ENCODE measurements around the gene LITAFD. TPM values are rescaled to one million over a fixed set of nuclear protein-coding genes. Genes with fewer than 3 reads are reported as not detected.
"Not testable (repeated sequence)": the region's sequence is repeated elsewhere in the genome, so short reads cannot be mapped to it uniquely, and the experiment has no call there.

Gene LITAFD
- polyA plus RNA-seq, 3 donors, result not detected

DNA sequence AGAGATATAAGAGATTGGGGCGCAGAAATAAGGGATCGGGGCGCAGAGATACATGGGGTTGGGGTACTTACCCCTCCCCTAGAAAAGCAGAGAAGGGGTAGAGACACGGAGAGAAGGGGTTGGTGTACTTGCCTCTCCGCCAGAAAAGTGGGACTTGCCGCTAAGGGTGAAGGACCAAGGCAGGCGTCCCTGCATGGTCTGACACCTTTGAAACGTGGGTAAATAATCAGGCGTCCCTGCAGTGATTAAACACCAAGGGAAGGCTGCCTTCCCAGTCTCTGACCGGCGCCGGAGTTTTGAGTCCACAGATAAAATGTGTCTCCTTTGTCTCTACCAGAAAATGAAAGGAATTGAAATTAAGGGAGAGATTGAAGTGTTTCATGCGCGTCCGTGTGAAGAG, 44.6 kb upstream of the LITAFD start:
- H3K27ac Mint-ChIP-seq, result not testable (repeated sequence)
- 95% methylated on average over 14 of the region's 15 CpGs for WGBS (ENCODE audit: insufficient coverage)

DNA sequence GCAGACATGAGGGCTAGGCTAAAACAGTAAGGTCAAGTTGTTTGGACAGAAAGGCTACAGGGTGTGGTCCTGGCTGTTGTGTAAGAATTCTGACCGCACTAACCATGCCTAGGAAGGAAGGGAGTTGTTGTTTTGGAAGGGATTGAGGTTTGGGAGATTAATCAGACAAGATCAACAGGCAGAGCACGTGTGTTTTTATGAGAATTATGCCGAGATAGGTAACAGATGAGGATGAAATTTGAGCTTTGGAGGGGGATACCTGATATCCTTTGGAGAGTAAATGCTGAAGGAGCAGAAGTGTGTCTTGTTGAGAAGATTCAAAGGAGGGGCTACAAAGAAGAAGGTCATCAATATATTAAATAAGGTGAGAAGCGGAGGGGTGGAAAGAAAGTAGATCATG, 40.1 kb upstream of the LITAFD start:
- WGBS (ENCODE audit: insufficient coverage), result 0% methylated on average over 2 of the region's 4 CpGs
- H3K9ac ChIP-seq (ENCODE audit: insufficient read depth, low read length, poor library complexity, severe bottlenecking), result peak overlapping the region; percentile 4
- H3K27ac ChIP-seq (ENCODE audit: low read depth in 1 of 2, low read length in 2 of 2), result peak overlapping the region in 1 of 2 donors; percentile 51
- H3K36me3 ChIP-seq (replicated peaks in 1 of 2; ENCODE audit: control insufficient read depth in 1 of 2, insufficient read depth in 2 of 2, low read length in 2 of 2); H3K27me3 Mint-ChIP-seq (ENCODE audit: low read depth in 3 of 3); intact Hi-C loops (cut with micrococcal nuclease); H3K4me2 ChIP-seq (replicated peaks; ENCODE audit: extremely low read depth, low read length, poor library complexity, severe bottlenecking); DNase-seq; H3K9me3 Mint-ChIP-seq; H3K9me3 ChIP-seq (replicated peaks in 1 of 2; ENCODE audit: control insufficient read depth in 1 of 2, insufficient read depth in 1 of 2, low read length in 2 of 2); H2AFZ ChIP-seq (ENCODE audit: insufficient read depth, low read depth, low read length, poor library complexity, severe bottlenecking); H3K27me3 ChIP-seq (ENCODE audit: control insufficient read depth in 2 of 2, insufficient read depth in 2 of 2, low read length in 2 of 2): not testable (repeated sequence)
- H3K79me2 ChIP-seq (ENCODE audit: insufficient read depth, low read length), result peaks cover 18% of the 10 kb centered on the region
- H3K4me1 Mint-ChIP-seq, result peaks cover 32% of the 10 kb centered on the region
- peaks cover 17% of the 10 kb centered on the region for H4K20me1 ChIP-seq (ENCODE audit: insufficient read depth, low read length)
- peaks cover 30 to 40% of the 10 kb centered on the region in 2 donors for H3K36me3 Mint-ChIP-seq
- H3K27ac Mint-ChIP-seq, result peak overlapping the region in 5 of 7 donors; percentile 28 to 73 (median 60)
- peaks cover 8 to 16% of the 10 kb centered on the region in 2 donors for H3K4me1 ChIP-seq (ENCODE audit: control insufficient read depth in 1 of 2, insufficient read depth in 2 of 2, low read length in 2 of 2)
- peak overlapping the region; percentile 24 to 57 (median 34) for H3K4me3 ChIP-seq (replicated peaks in 1 of 3; ENCODE audit: low read depth in 2 of 3, low read length in 3 of 3)
- H3K4me3 Mint-ChIP-seq, result peak overlapping the region; percentile 64 to 91

More for the DNA sequence above, 44.6 kb upstream of the LITAFD start:
- intact Hi-C loops (cut with micrococcal nuclease); H3K4me3 ChIP-seq (replicated peaks in 1 of 3; ENCODE audit: low read depth in 2 of 3, low read length in 3 of 3); H3K4me2 ChIP-seq (replicated peaks; ENCODE audit: extremely low read depth, low read length, poor library complexity, severe bottlenecking); DNase-seq; H3K27me3 Mint-ChIP-seq (ENCODE audit: low read depth in 3 of 3); H2AFZ ChIP-seq (ENCODE audit: insufficient read depth, low read depth, low read length, poor library complexity, severe bottlenecking); H3K4me3 Mint-ChIP-seq; H4K20me1 ChIP-seq (ENCODE audit: insufficient read depth, low read length); H3K9me3 ChIP-seq (replicated peaks in 1 of 2; ENCODE audit: control insufficient read depth in 1 of 2, insufficient read depth in 1 of 2, low read length in 2 of 2); H3K36me3 ChIP-seq (replicated peaks in 1 of 2; ENCODE audit: control insufficient read depth in 1 of 2, insufficient read depth in 2 of 2, low read length in 2 of 2); H3K79me2 ChIP-seq (ENCODE audit: insufficient read depth, low read length); H3K9me3 Mint-ChIP-seq; H3K27me3 ChIP-seq (ENCODE audit: control insufficient read depth in 2 of 2, insufficient read depth in 2 of 2, low read length in 2 of 2); H3K9ac ChIP-seq (ENCODE audit: insufficient read depth, low read length, poor library complexity, severe bottlenecking); H3K27ac ChIP-seq (ENCODE audit: low read depth in 1 of 2, low read length in 2 of 2): not testable (repeated sequence)
- Mint-ChIP-seq H3K36me3 (peaks cover 17 to 19% of the 10 kb centered on the region in 2 donors), H3K4me1 (peaks cover 25% of the 10 kb centered on the region)
- peaks cover 13 to 22% of the 10 kb centered on the region in 2 donors for H3K4me1 ChIP-seq (ENCODE audit: control insufficient read depth in 1 of 2, insufficient read depth in 2 of 2, low read length in 2 of 2)

GRCh38 chr16:8843296-8843695, 38.9 kb upstream of the LITAFD start:
- H3K27me3 ChIP-seq (ENCODE audit: control insufficient read depth in 2 of 2, insufficient read depth in 2 of 2, low read length in 2 of 2); H3K9ac ChIP-seq (ENCODE audit: insufficient read depth, low read length, poor library complexity, severe bottlenecking); H3K27ac ChIP-seq (ENCODE audit: low read depth in 1 of 2, low read length in 2 of 2); H2AFZ ChIP-seq (ENCODE audit: insufficient read depth, low read depth, low read length, poor library complexity, severe bottlenecking); intact Hi-C loops (cut with micrococcal nuclease); DNase-seq; H3K4me2 ChIP-seq (replicated peaks; ENCODE audit: extremely low read depth, low read length, poor library complexity, severe bottlenecking); H3K27me3 Mint-ChIP-seq (ENCODE audit: low read depth in 3 of 3); H3K9me3 ChIP-seq (replicated peaks in 1 of 2; ENCODE audit: control insufficient read depth in 1 of 2, insufficient read depth in 1 of 2, low read length in 2 of 2); H3K9me3 Mint-ChIP-seq: not testable (repeated sequence)
- peak overlapping the region in 1 of 2 donors; percentile 24 for H3K4me3 Mint-ChIP-seq
- H3K36me3 Mint-ChIP-seq, result peaks cover 43 to 52% of the 10 kb centered on the region in 2 donors
- Histone ChIP-seq H3K4me3 (replicated peaks in 1 of 3; ENCODE audit: low read depth in 2 of 3, low read length in 3 of 3) (peak overlapping the region in 2 of 3 experiments; percentile 6 to 57), H3K36me3 (replicated peaks in 1 of 2; ENCODE audit: control insufficient read depth in 1 of 2, insufficient read depth in 2 of 2, low read length in 2 of 2) (peaks cover 8 to 18% of the 10 kb centered on the region in 2 donors), H3K79me2 (ENCODE audit: insufficient read depth, low read length) (peaks cover 18% of the 10 kb centered on the region), H4K20me1 (ENCODE audit: insufficient read depth, low read length) (peaks cover 29% of the 10 kb centered on the region), H3K4me1 (ENCODE audit: control insufficient read depth in 1 of 2, insufficient read depth in 2 of 2, low read length in 2 of 2) (peaks cover 8 to 19% of the 10 kb centered on the region in 2 donors)
- WGBS (ENCODE audit: insufficient coverage), result 97% methylated on average over 8 of the region's 12 CpGs
- peaks cover 32% of the 10 kb centered on the region for H3K4me1 Mint-ChIP-seq
- peak overlapping the region in 1 of 7 donors; percentile 65 for H3K27ac Mint-ChIP-seq
